ENCODE results near the gene GRIK4. TPM values are rescaled to one million over a fixed set of nuclear protein-coding genes. Genes with fewer than 3 reads are reported as not detected.

Gene GRIK4
- total and polyA plus RNA-seq, 4 donors = 0.05 to 0.25 (median 0.06) TPM; not detected in 1

DNA sequence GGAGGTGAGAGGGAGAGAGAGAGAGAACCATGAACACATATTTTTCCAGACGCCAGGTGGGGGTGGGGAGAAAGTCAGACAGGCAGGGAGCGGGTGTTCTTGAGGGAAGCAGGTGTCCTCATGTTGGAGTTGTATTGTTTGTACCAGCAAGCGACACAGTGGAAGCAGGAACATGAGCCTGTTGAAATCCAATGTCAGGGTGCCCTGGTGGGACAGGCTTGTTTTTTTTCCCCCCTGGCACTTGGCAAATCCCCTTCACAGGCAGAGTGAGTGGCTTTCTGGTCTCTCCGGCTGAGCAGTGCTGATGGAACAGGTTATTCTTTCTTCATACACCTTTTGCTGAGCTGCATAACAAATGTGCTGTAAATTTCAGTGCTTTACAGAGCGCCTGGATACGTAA, 125.6 kb downstream of the GRIK4 start:
- 88% methylated on average over 6 of the region's 6 CpGs for WGBS
- Histone ChIP-seq H3K9me3 (ENCODE audit: control insufficient read depth in 4 of 4, low read length in 3 of 4) (no peaks in the 10 kb centered on the region), H3K27ac (ENCODE audit: low read depth in 1 of 2, low read length in 2 of 2) (no peak overlapping the region), H3K36me3 (ENCODE audit: control insufficient read depth in 4 of 4, insufficient read depth in 3 of 4, low read depth in 1 of 4, low read length in 3 of 4) (no peaks in the 10 kb centered on the region), H3K4me1 (ENCODE audit: control insufficient read depth in 4 of 4, insufficient read depth in 4 of 4, low read length in 3 of 4) (no peaks in the 10 kb centered on the region), H3K27me3 (ENCODE audit: control insufficient read depth in 4 of 4, insufficient read depth in 4 of 4, low read length in 3 of 4) (peaks cover 0 to 3% (median 0%) of the 10 kb centered on the region in 4 donors), H3K4me3 (ENCODE audit: low read depth in 1 of 3, low read length in 3 of 3) (no peak overlapping the region), H3K9ac (ENCODE audit: low read depth in 1 of 2, low read length in 2 of 2) (no peak overlapping the region)
- DNase-seq (ENCODE audit: low spot score) = no peak
- TF ChIP-seq HNF4G (IDR thresholded peaks at IDR 0.05) (no peak), FOXA2 (IDR thresholded peaks at IDR 0.05) (no peak), FOXA1 (IDR thresholded peaks at IDR 0.05) (no peak), HNF4A (conservative IDR thresholded peaks at IDR 0.05) (no peak)
- TF ChIP-seq, protein P1, sequence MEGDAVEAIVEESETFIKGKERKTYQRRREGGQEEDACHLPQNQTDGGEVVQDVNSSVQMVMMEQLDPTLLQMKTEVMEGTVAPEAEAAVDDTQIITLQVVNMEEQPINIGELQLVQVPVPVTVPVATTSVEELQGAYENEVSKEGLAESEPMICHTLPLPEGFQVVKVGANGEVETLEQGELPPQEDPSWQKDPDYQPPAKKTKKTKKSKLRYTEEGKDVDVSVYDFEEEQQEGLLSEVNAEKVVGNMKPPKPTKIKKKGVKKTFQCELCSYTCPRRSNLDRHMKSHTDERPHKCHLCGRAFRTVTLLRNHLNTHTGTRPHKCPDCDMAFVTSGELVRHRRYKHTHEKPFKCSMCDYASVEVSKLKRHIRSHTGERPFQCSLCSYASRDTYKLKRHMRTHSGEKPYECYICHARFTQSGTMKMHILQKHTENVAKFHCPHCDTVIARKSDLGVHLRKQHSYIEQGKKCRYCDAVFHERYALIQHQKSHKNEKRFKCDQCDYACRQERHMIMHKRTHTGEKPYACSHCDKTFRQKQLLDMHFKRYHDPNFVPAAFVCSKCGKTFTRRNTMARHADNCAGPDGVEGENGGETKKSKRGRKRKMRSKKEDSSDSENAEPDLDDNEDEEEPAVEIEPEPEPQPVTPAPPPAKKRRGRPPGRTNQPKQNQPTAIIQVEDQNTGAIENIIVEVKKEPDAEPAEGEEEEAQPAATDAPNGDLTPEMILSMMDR (IDR thresholded peaks at IDR 0.05; ENCODE audit: low read depth, low read length, missing input control) = no peak

DNA sequence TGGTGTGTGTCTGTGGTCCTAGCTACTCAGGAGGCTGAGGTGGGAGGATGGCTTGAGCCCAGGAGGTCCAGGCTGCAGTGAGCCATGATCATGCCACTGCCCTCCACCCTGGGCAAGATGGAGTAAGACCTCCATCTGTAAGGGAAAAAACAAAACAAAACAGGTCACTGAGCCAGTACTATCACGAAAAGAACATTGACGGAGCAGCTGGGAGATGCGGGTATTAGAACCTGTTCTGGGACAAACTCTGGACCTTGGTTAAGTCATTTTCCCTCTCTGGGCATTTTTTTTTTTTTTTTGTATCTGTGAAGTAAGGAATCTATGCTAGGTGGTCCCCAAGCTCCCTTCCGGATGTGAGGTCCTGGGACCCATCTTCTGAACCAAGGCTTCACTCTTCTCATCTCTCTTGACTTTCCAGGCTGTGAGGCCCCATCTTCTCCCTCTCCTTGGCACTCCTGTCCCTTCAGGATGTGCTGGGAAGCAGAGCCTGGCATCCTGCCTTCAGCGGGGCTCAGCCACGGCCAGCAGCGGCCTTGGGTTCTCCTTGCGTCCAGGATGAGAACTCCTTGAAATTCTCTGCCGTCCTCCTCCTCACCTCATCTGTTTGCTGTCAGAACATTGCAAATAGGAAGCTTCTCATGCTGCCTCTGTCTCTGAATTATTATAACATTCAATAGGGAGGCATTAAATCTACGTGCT, 130.8 kb downstream of the GRIK4 start:
- Histone ChIP-seq H3K4me1 (ENCODE audit: control insufficient read depth in 4 of 4, insufficient read depth in 4 of 4, low read length in 3 of 4) (no peaks in the 10 kb centered on the region), H3K36me3 (ENCODE audit: control insufficient read depth in 4 of 4, insufficient read depth in 3 of 4, low read depth in 1 of 4, low read length in 3 of 4) (no peaks in the 10 kb centered on the region), H3K27me3 (ENCODE audit: control insufficient read depth in 4 of 4, insufficient read depth in 4 of 4, low read length in 3 of 4) (peaks cover 0 to 9% (median 0%) of the 10 kb centered on the region in 4 donors), H3K4me3 (ENCODE audit: low read depth in 1 of 3, low read length in 3 of 3) (no peak overlapping the region), H3K9ac (ENCODE audit: low read depth in 1 of 2, low read length in 2 of 2) (no peak overlapping the region), H3K9me3 (ENCODE audit: control insufficient read depth in 4 of 4, low read length in 3 of 4) (no peaks in the 10 kb centered on the region), H3K27ac (ENCODE audit: low read depth in 1 of 2, low read length in 2 of 2) (no peak overlapping the region)
- TF ChIP-seq, protein P2, sequence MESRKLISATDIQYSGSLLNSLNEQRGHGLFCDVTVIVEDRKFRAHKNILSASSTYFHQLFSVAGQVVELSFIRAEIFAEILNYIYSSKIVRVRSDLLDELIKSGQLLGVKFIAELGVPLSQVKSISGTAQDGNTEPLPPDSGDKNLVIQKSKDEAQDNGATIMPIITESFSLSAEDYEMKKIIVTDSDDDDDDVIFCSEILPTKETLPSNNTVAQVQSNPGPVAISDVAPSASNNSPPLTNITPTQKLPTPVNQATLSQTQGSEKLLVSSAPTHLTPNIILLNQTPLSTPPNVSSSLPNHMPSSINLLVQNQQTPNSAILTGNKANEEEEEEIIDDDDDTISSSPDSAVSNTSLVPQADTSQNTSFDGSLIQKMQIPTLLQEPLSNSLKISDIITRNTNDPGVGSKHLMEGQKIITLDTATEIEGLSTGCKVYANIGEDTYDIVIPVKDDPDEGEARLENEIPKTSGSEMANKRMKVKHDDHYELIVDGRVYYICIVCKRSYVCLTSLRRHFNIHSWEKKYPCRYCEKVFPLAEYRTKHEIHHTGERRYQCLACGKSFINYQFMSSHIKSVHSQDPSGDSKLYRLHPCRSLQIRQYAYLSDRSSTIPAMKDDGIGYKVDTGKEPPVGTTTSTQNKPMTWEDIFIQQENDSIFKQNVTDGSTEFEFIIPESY (IDR thresholded peaks at IDR 0.05) = no peak
- no peak for TF ChIP-seq JUND (IDR thresholded peaks at IDR 0.05)
- no peak for TF ChIP-seq HNF4A (conservative IDR thresholded peaks at IDR 0.05)
- no peak for TF ChIP-seq GABPA (IDR thresholded peaks at IDR 0.05 in 1 of 2, conservative IDR thresholded peaks at IDR 0.05 in 1 of 2)
- no peak for TF ChIP-seq NR2F2 (IDR thresholded peaks at IDR 0.05)
- TF ChIP-seq, protein P1 (IDR thresholded peaks at IDR 0.05; ENCODE audit: low read depth, low read length, missing input control) = no peak
- TF ChIP-seq YY1 (IDR thresholded peaks at IDR 0.05) = no peak
- no peak for TF ChIP-seq HNF4G (IDR thresholded peaks at IDR 0.05)
- TF ChIP-seq, protein P3, sequence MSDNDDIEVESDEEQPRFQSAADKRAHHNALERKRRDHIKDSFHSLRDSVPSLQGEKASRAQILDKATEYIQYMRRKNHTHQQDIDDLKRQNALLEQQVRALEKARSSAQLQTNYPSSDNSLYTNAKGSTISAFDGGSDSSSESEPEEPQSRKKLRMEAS (IDR thresholded peaks at IDR 0.05) = no peak
- TF ChIP-seq, protein P4, sequence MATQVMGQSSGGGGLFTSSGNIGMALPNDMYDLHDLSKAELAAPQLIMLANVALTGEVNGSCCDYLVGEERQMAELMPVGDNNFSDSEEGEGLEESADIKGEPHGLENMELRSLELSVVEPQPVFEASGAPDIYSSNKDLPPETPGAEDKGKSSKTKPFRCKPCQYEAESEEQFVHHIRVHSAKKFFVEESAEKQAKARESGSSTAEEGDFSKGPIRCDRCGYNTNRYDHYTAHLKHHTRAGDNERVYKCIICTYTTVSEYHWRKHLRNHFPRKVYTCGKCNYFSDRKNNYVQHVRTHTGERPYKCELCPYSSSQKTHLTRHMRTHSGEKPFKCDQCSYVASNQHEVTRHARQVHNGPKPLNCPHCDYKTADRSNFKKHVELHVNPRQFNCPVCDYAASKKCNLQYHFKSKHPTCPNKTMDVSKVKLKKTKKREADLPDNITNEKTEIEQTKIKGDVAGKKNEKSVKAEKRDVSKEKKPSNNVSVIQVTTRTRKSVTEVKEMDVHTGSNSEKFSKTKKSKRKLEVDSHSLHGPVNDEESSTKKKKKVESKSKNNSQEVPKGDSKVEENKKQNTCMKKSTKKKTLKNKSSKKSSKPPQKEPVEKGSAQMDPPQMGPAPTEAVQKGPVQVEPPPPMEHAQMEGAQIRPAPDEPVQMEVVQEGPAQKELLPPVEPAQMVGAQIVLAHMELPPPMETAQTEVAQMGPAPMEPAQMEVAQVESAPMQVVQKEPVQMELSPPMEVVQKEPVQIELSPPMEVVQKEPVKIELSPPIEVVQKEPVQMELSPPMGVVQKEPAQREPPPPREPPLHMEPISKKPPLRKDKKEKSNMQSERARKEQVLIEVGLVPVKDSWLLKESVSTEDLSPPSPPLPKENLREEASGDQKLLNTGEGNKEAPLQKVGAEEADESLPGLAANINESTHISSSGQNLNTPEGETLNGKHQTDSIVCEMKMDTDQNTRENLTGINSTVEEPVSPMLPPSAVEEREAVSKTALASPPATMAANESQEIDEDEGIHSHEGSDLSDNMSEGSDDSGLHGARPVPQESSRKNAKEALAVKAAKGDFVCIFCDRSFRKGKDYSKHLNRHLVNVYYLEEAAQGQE (IDR thresholded peaks at IDR 0.05) = no peak
- TF ChIP-seq FOXA1 (IDR thresholded peaks at IDR 0.05) = no peak
- TF ChIP-seq FOXA2 (IDR thresholded peaks at IDR 0.05) = no peak
- 89% methylated on average over 10 of the region's 10 CpGs for WGBS
- DNase-seq (ENCODE audit: low spot score) = no peak

Data from liver (tissue), 9 donors.